BJ (cell line): Measurements from ENCODE around the gene GNAI2. TPM values are rescaled to one million over a fixed set of nuclear protein-coding genes. Genes with fewer than 3 reads are reported as not detected.
A peak's percentile ranks its signal among the peaks of the same experiment; 100 is the strongest.

ENCODE experiments used
- CTCF ChIA-PET: fragments of 350-600 bp; formaldehyde crosslinking; extraction: SDS; loops from one replicate; lab custom pipeline; 2021; ENCODE audit warnings: antibody characterized with exemption, inconsistent platforms; lab: Yijun Ruan, JAX
- POLR2A ChIA-PET: fragments of 300-600 bp; sonication (Branson Sonifier 250); formaldehyde crosslinking; extraction: SDS; loops from one replicate; lab custom pipeline; 2021; ENCODE audit warnings: antibody characterized with exemption; lab: Charles Lee
- DNase-seq: peaks from one replicate; pipeline ENCODE4 v3.0.0-alpha.2; 2011; ENCODE audit warnings: low read depth
- H3K27me3 ChIP-seq: 2 replicates; pipeline ENCODE4 v1.6.0; 2011; ENCODE audit warnings: low read length; ENCODE audit not compliant: control insufficient read depth, insufficient read depth
- H3K36me3 ChIP-seq: 2 replicates; pipeline ENCODE4 v1.5.1; 2011; ENCODE audit warnings: low read length; ENCODE audit not compliant: control insufficient read depth, insufficient read depth
- H3K4me3 ChIP-seq: 2 replicates; pipeline ENCODE4 v1.5.1; 2011; ENCODE audit warnings: low read depth, mild to moderate bottlenecking, control low read depth, low read length
- CTCF ChIP-seq: IDR thresholded peaks from 2 replicates; pipeline ENCODE4 v1.5.1; 2011; ENCODE audit warnings: low read depth, mild to moderate bottlenecking, control low read depth, inconsistent platforms, low read length, moderate library complexity; ENCODE audit not compliant: insufficient read depth
- polyA plus RNA-seq: library from polyadenylated mRNA; depleted of rRNA; stranded (reverse); fragments of >200 nt; gene quantifications from 2 replicates; pipeline ENCODE4 v1.2.3, GENCODE V29; 2011

The GNAI2 gene
- polyA plus RNA-seq, 1 experiment = 887 TPM

GRCh38 chr3:50204804-50205412 is 31.1 kb upstream of the GNAI2 start, which contains the start of gene SLC38A3:
Gene SLC38A3, plus strand, starts transcription at chr3:50205271. Its CDS starts 8,929 bp downstream, at chr3:50214200.
- TF ChIP-seq CTCF = no peak
- ChIA-PET POLR2A (no interaction called here), CTCF (interaction anchor here (1.2 to 5.0 kb wide), 2 partner anchors 11 to 12 kb away, joined by 3 to 57 read pairs; partner anchors contain the start of gene GNAT1)
- DNase-seq = no peak
- Histone ChIP-seq H3K36me3 (no peaks in the 10 kb centered on the region), H3K27me3 (peaks cover 42% of the 10 kb centered on the region), H3K4me3 (peak within 1 kb of the TSS; percentile 27)

GRCh38 chr3:50205413-50206276 is 30.4 kb upstream of the GNAI2 start:
- Histone ChIP-seq H3K4me3 (peak overlapping the region; percentile 27), H3K27me3 (peaks cover 42% of the 10 kb centered on the region), H3K36me3 (no peaks in the 10 kb centered on the region)
- ChIA-PET POLR2A (no interaction called here), CTCF (interaction anchor here (5.0 kb wide), 1 partner anchor 12 kb away, joined by 57 read pairs; the partner anchor contains the start of gene GNAT1)
- no peak for TF ChIP-seq CTCF
- DNase-seq = no peak

- no peak overlapping the region for H3K4me3 ChIP-seq
- CTCF ChIA-PET = interaction anchor here (1.6 to 6.4 kb wide), 2 partner anchors 13 to 19 kb away, joined by 10 to 81 read pairs; no protein-coding TSS in a partner anchor
- POLR2A ChIA-PET = no interaction called here
- H3K36me3 ChIP-seq = no peaks in the 10 kb centered on the region
- TF ChIP-seq CTCF = no peak
- H3K27me3 ChIP-seq = peaks cover 36% of the 10 kb centered on the region
- DNase-seq = no peak
Measured at GRCh38 chr3:50207359-50208042, 28.5 kb upstream of the GNAI2 start.

- Histone ChIP-seq H3K36me3 (no peaks in the 10 kb centered on the region), H3K4me3 (no peak overlapping the region), H3K27me3 (peaks cover 28% of the 10 kb centered on the region)
- no peak for TF ChIP-seq CTCF
- no peak for DNase-seq
- ChIA-PET POLR2A (no interaction called here), CTCF (interaction anchor here (0.7 to 6.4 kb wide), 7 partner anchors 8 to 64 kb away, joined by 3 to 81 read pairs (median 3); no protein-coding TSS in a partner anchor)
Measured at GRCh38 chr3:50208677-50209344, 27.2 kb upstream of the GNAI2 start.
